Gastroesophageal sphincter (tissue), 3 donors: ENCODE data around the gene CAVIN3.

Experiments
- CTCF ChIP-seq, 4 experiments: fragments of 200-600 bp in 2 of 4; fragments of 450-650 bp in 2 of 4; sonication (generic) in 1 of 4; IDR thresholded peaks; one replicate each; pipeline ENCODE4 v1.5.1; 2017 to 2019; ENCODE audit warnings: antibody characterized with exemption in 4 of 4, mild to moderate bottlenecking in 2 of 4, moderate library complexity in 2 of 4
- POLR2AphosphoS5 ChIP-seq: sonication (generic); formaldehyde crosslinking; IDR thresholded peaks from one replicate; pipeline ENCODE4 v1.6.1; 2017; ENCODE audit warnings: antibody characterized with exemption

- no peak for TF ChIP-seq CTCF (IDR thresholded peaks at IDR 0.05)
- peak; percentile 94 for TF ChIP-seq POLR2AphosphoS5
These were observed at the start of gene CAVIN3 for GRCh38 chr11:6320411-6321155.
